Stimulated activated CD4-positive, alpha-beta T cell treated with anti-CD3 and anti-CD28 coated beads, Interleukin-1b, Interleukin-23, amount 100 ng/mL, for 24 hours (primary cell): ENCODE measurements around the gene CCDC85B.
A peak's percentile ranks its signal among the peaks of the same experiment; 100 is the strongest.

Experiments used
- DNase-seq, 4 experiments: peaks; one replicate each; pipeline ENCODE4 v3.0.0-alpha.2; 2020; ENCODE audit warnings: low read depth in 4 of 4, low spot score in 1 of 4

Gene CCDC85B

DNA sequence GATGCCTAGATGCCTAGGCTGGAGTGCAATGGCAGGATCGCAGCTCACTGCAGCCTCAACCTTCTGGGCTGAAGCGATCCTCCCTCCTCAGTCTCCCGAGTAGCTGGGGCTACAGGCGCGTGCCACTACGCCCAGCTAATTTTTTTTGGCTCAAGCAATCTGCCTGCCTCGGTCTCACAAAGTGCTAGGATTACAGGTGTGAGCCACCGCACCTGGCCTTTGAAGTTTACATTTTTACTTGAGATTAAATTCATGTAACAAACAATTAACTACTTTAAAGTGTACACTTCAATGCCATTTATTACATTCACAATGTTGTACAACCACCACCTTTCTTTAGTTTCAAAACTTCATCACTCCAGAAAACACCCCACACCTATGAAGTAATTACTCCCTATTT is 13.2 kb downstream of the CCDC85B start:
- no peak for DNase-seq

- no peak for DNase-seq
These were observed 16.1 kb downstream of the CCDC85B start for GRCh38 chr11:65906602-65907001.

- no peak for DNase-seq
These were observed 17.4 kb downstream of the CCDC85B start for GRCh38 chr11:65907878-65908277.

GRCh38 chr11:65911682-65912568 is 21.5 kb downstream of the CCDC85B start:
- DNase-seq = no peak

DNA sequence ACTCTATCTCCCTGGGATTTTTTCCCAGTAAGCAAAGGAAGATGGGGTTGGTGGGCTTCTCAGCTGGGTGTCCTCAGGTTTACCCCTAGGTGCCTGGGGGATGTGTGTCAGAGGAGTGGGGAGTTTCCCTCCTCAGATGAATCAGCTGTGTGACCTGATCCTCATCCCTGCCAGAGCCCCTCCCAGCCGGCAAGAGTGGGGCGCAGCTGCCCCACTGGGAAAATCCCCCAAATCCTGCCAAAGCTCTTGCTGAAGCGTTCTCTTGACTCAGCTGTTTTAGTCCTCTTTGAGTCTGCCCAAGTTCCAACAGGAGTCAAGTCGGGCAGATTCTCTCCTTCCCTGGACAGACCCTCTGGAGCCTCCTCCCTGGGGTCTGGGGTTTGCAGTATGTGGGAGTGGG is 22.4 kb downstream of the CCDC85B start:
- no peak for DNase-seq

GRCh38 chr11:65915101-65915820 is 24.8 kb downstream of the CCDC85B start:
- DNase-seq = no peak

- DNase-seq = no peak
These were observed 25.4 kb downstream of the CCDC85B start for GRCh38 chr11:65915821-65916251.

- DNase-seq = no peak
These were observed 25.9 kb downstream of the CCDC85B start for GRCh38 chr11:65916391-65916790.

GRCh38 chr11:65917077-65917433 is 26.6 kb downstream of the CCDC85B start:
- no peak for DNase-seq

DNA sequence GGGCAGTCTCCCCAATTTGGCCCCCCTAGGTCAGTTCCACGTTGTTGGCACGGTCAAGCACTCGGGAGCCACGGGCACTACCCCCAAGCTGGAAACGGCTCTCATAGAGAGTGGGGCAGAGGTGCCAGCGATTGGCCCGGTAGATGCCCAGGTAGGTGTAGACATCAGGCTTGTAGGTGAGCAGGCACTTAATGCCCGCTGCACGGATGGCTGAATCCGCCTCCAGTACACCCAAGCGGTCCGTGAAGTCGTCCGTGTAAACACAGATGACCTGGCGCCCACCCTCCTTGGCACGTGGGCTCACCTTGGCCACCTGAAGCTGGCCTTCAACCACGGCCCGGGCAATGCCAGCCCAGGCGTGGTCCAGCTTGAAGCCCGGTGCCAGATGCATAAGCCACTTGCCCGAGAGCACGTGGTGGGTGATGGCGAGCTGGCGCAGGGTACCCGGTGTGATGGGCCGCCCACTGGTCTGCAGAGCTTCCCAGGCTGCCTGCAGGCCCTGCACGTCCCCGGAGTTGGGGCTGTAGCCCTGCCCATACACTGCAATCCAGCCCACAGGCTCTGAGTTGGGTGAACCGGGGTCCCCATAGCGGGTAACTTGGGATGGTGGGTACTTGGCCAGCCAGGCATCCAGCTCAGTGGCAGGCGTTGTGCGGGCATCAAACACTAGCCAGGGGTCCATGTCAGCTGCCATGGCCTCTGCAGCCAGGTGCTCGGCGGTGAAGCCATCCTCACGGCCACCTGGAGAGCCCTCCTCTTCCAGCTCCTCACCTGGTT is 27.1 kb downstream of the CCDC85B start:
- no peak for DNase-seq

- DNase-seq = no peak
These were observed 28.0 kb downstream of the CCDC85B start, which contains the start of gene C11orf68 for GRCh38 chr11:65918211-65919140. Gene C11orf68 (minus strand): TSS chr11:65919062. CDS start chr11:65919031, 31 bp downstream.

DNA sequence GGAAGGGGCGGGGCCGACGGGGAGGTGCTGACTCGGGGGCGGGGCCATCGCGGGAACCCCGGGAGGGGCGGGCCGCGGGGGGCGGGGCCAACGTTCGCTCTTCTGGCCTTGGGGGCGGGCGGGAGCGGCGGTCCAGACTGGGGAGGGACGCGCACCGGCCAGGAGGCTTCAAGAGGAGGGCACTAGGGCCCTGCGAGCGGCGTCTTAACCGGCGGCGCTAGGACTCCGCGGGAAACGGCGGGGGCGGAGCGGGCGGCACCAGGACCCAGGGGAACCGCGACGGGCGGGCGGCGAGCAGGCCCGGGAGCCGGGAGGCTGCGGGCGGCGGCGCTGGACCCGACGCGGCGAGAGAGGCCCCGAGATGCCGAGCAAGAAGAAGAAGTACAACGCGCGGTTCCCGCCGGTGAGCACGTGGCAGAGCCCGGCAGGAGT is 28.7 kb downstream of the CCDC85B start, which contains the start of gene DRAP1:
Gene DRAP1, plus strand, starts transcription at position 286 of the 432 bp plus-strand sequence. Its CDS starts 76 bp downstream, at position 362.
- DNase-seq = peak; percentile 97 to 99 (median 98)

DNA sequence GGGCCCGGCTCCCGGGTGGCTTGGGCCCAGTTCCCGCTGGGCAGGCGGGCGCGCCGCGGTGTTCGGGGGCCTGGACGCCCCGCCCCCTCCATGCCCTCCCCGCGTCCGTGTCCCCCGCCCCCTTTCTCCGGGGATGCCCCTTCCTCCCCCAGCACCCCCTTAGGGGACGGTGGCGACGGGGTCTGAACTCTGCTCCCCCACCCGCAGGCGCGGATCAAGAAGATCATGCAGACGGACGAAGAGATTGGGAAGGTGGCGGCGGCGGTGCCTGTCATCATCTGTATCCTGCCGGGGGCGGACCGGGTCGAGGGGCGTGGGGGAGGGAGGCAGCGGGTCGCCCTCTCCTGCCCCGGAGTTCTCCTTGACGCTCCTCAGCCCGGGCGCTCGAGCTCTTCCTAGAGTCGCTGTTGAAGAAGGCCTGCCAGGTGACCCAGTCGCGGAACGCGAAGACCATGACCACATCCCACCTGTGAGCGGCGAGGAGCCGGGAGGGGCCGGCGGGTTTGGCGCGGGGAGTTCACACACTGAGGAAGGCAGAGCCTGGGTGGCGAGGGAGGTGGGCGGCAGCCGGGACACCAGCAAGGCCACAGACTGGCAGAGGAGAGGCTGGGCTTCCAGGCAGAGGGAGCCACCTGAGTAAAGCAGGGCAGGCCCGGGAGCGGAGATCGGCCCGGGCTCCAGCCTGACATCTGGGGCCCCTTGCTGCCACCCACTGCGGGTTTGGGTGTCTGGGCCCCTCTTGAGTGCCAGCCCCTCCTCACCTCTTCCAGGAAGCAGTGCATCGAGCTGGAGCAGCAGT is 29.3 kb downstream of the CCDC85B start:
- DNase-seq = peak in 1 of 4 experiments; percentile 31

GRCh38 chr11:65920372-65920802 is 29.9 kb downstream of the CCDC85B start:
- no peak for DNase-seq

DNA sequence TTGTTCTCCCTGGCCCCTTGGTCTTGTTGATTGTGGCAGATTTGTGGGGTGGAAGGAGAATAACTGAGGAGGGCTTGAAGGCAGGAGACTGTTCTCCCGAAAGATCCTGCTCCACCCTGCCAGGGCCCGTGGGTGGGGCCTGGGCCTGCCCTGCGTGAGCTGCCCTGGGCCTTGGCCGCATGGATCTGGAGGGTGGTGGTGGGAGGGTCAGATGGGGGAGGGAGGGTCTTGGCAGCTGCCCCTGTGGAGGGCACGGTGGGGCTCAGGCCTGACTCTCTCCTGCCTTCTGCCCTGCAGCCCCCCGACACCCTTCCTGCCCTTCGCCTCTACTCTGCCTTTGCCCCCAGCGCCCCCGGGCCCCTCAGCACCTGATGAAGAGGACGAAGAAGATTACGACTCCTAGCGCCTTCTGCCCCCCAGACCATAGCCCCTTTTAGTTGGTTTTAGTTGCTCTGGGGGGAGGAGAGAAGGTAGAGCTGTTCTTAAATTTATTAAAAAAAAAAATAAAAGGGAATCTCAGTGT is 30.6 kb downstream of the CCDC85B start:
- DNase-seq = no peak

DNA sequence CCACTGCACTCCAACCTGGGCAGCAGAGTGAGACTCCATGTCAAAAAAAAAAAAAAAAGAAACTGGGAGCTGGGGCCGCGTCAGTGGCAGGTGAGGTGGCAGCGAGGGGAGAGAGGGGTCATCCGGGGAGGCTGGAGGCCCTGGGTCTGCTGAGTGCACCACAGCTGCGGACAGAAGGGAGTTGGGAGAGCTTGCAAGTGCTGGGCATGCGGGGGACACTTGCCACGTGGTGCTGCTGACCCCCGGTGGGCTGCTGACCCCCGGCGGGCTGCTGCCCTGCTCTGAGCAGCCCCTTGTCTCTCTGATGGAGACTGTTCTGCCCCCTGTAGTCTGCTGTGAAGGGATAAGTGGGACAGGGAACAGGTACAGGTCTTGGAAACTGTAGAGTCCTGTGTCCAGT is 31.4 kb downstream of the CCDC85B start:
- no peak for DNase-seq

DNA sequence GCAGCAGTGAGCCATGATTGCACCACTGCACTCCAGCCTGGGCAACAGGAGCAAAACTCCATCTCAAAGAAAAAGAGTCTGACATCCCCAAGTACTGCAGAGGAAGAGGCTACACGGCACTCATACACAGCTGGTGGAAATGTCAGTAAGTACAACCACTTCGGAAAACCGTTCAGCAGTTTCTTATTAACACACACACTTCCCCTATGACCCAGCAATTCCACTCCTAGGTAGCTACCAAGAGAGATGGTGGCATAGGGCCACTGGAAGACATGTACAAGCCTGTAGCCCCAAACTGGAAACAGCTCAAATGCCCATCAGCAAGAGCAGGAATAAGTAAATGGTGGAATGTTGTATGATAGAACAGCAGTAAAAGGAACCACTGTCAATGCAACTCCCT is 32.1 kb downstream of the CCDC85B start:
- DNase-seq = no peak

DNA sequence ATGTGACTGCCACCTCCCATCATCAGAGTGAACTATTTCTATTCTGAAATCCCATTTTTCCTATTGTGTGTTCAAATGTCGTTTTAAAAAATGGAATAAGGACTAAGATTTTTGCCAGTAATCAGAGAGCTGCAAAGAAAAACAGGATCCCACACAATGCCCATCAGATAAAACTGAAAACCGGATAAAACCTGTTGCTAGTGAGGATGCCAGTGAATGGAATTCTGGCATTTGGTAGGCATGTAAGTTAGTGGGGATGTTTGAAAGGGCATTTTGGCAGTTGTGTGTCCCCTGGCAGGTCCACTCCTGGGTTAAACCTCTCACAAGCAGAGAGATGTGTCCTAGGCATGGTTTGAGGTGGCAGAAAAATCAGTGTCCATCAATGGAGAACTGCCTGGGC is 34.9 kb downstream of the CCDC85B start:
- no peak for DNase-seq

DNA sequence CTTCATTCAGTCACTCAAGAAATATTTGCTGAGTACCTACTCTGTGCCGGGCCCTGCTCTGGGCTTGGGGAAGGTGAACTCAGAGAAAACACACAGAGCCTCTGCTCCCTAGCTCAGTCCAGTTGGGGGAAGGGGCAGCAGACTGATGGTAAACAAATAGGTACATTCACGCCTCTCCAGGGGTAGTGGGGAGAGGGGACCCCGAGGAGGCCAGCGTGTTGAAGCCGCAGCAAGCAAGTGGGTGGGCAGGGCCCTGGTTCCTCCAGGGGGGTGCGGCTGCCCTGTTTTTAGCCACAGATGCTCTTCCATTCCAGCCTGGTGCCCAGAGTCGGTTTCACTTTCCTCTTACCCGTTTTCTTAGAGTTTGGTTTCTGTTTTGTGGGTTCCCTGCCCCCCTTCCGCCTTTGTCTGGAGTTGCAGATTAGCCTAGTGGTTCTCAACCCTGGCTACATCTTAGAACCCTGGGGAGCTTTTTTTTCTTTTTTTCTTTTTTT is 37.5 kb downstream of the CCDC85B start:
- peak; percentile 29 to 64 (median 42) for DNase-seq
